Smooth muscle cell (in vitro differentiated cells): ENCODE results near the gene ERC2. TPM values are rescaled to one million over a fixed set of nuclear protein-coding genes. Genes with fewer than 3 reads are reported as not detected.

Source experiments
- DNase-seq: peaks from one replicate; lab custom pipeline; 2025; ENCODE audit not compliant: unreplicated experiment; lab: John Stamatoyannopoulos, UW
- H2AFZ ChIP-seq: fragments of 200-600 bp; sonication (generic); 2 replicates; pipeline ENCODE4 v1.6.0; 2016; ENCODE audit warnings: antibody characterized with exemption, low read depth, mild to moderate bottlenecking
- H3F3A ChIP-seq: fragments of 200-600 bp; sonication (generic); 2 replicates; pipeline ENCODE4 v1.6.0; 2017; ENCODE audit warnings: antibody characterized with exemption, low read depth
- H3K27ac ChIP-seq: fragments of 200-600 bp; sonication (generic); 2 replicates; pipeline ENCODE4 v1.5.1; 2016; ENCODE audit warnings: low read depth, mild to moderate bottlenecking
- H3K27me3 ChIP-seq: fragments of 200-600 bp; sonication (generic); 2 replicates; pipeline ENCODE4 v1.6.1; 2016; ENCODE audit warnings: low read depth, mild to moderate bottlenecking
- H3K36me3 ChIP-seq: fragments of 200-600 bp; sonication (generic); 2 replicates; pipeline ENCODE4 v1.5.1; 2016; ENCODE audit warnings: low read depth
- H3K4me1 ChIP-seq: fragments of 200-600 bp; sonication (generic); 2 replicates; pipeline ENCODE4 v1.5.1; 2016; ENCODE audit warnings: low read depth
- H3K4me2 ChIP-seq: fragments of 200-600 bp; sonication (generic); 2 replicates; pipeline ENCODE4 v1.6.0; 2016; ENCODE audit warnings: mild to moderate bottlenecking
- H3K4me3 ChIP-seq: fragments of 200-600 bp; sonication (generic); 2 replicates; pipeline ENCODE4 v1.5.1; 2016; ENCODE audit warnings: mild to moderate bottlenecking
- H3K79me2 ChIP-seq: fragments of 200-600 bp; sonication (generic); 2 replicates; pipeline ENCODE4 v1.6.0; 2016; ENCODE audit warnings: low read depth, mild to moderate bottlenecking
- H3K9ac ChIP-seq: fragments of 200-600 bp; sonication (generic); 2 replicates; pipeline ENCODE4 v1.6.0; 2016; ENCODE audit warnings: low read depth
- H3K9me3 ChIP-seq: fragments of 200-600 bp; sonication (generic); replicated peaks from 2 replicates; pipeline ENCODE4 v1.5.1; 2016; ENCODE audit warnings: low read depth
- H4K20me1 ChIP-seq: fragments of 200-600 bp; sonication (generic); 2 replicates; pipeline ENCODE4 v1.6.0; 2016; ENCODE audit warnings: low read depth
- CTCF ChIP-seq: fragments of 200-600 bp; sonication (generic); IDR thresholded peaks from 2 replicates; pipeline ENCODE4 v1.5.1; 2017; ENCODE audit warnings: borderline replicate concordance, mild to moderate bottlenecking, antibody characterized with exemption; ENCODE audit not compliant: insufficient read depth, poor library complexity, severe bottlenecking
- whole genome bisulfite sequencing: methylation state at CpG from one replicate; pipeline ENCODE4 v1.1.7; 2016; ENCODE audit warnings: low lambda C conversion rate; 5-methylcytosine and 5-hydroxymethylcytosine counted together
- polyA plus RNA-seq: library from polyadenylated mRNA; unstranded; fragments of >200 nt; fragmentation: Nextera tagmentation; extraction: Ambion mirVana; gene quantifications from 2 replicates; pipeline ENCODE4 v1.2.1, GENCODE V29; 2016
- total RNA-seq: library from RNA; depleted of rRNA; stranded (reverse); fragments of >200 nt; gene quantifications from 2 replicates; pipeline ENCODE4 v1.2.3, GENCODE V29; 2014

ERC2 gene
- total and polyA plus RNA-seq, 2 experiments from 2014 or later: 1.1 TPM; not detected in 1

- Histone ChIP-seq H2AFZ (no peak overlapping the region), H3K9me3 (no peaks in the 10 kb centered on the region)
These were observed 191.0 kb downstream of the ERC2 start for GRCh38 chr3:56277236-56277635.

GRCh38 chr3:56275120-56275519 lies 193.1 kb downstream of the ERC2 start:
- Histone ChIP-seq H2AFZ (no peak overlapping the region), H4K20me1 (no peaks in the 10 kb centered on the region), H3K27me3 (no peaks in the 10 kb centered on the region), H3K9me3 (no peaks in the 10 kb centered on the region), H3K79me2 (no peaks in the 10 kb centered on the region), H3K27ac (no peak overlapping the region), H3K9ac (no peak overlapping the region), H3F3A (no peaks in the 10 kb centered on the region), H3K4me1 (peaks cover 9% of the 10 kb centered on the region), H3K4me3 (no peak overlapping the region), H3K36me3 (no peaks in the 10 kb centered on the region), H3K4me2 (no peak overlapping the region)
- WGBS: 75% methylated on average over 2 of the region's 2 CpGs
- DNase-seq: no peak
- no peak for TF ChIP-seq CTCF

More at GRCh38 chr3:56277236-56277635, 191.0 kb downstream of the ERC2 start:
- H3K4me3 ChIP-seq: no peak overlapping the region
- H3F3A ChIP-seq: no peaks in the 10 kb centered on the region
- no peak overlapping the region for H3K27ac ChIP-seq
- H3K36me3 ChIP-seq: no peaks in the 10 kb centered on the region
- WGBS: 47% methylated on average over 1 of the region's 1 CpG
- no peaks in the 10 kb centered on the region for H3K79me2 ChIP-seq
- peaks cover 9% of the 10 kb centered on the region for H3K4me1 ChIP-seq
- DNase-seq: no peak
- peaks cover 5% of the 10 kb centered on the region for H3K27me3 ChIP-seq
- no peak overlapping the region for H3K9ac ChIP-seq
- H4K20me1 ChIP-seq: no peaks in the 10 kb centered on the region
- no peak overlapping the region for H3K4me2 ChIP-seq
- no peak for TF ChIP-seq CTCF

GRCh38 chr3:56269755-56270535 lies 198.3 kb downstream of the ERC2 start:
- Histone ChIP-seq H3K4me1 (no peaks in the 10 kb centered on the region), H3K27ac (no peak overlapping the region), H3K9me3 (no peaks in the 10 kb centered on the region), H3K4me2 (no peak overlapping the region), H4K20me1 (no peaks in the 10 kb centered on the region), H3K79me2 (no peaks in the 10 kb centered on the region), H2AFZ (no peak overlapping the region), H3K9ac (no peak overlapping the region), H3F3A (no peaks in the 10 kb centered on the region), H3K36me3 (no peaks in the 10 kb centered on the region), H3K4me3 (no peak overlapping the region), H3K27me3 (no peaks in the 10 kb centered on the region)
- DNase-seq: no peak
- no peak for TF ChIP-seq CTCF
- 57% methylated on average over 4 of the region's 4 CpGs for WGBS
